HepG2 (cell line): ENCODE data around the gene TTC5. TPM values are rescaled to one million over a fixed set of nuclear protein-coding genes. Genes with fewer than 3 reads are reported as not detected.
A peak's percentile ranks its signal among the peaks of the same experiment; 100 is the strongest.

Source experiments
- GZF1 ChIP-seq: sonication (generic); formaldehyde crosslinking; IDR thresholded peaks from 2 replicates; pipeline ENCODE4 v1.5.1; 2020; ENCODE audit warnings: mild to moderate bottlenecking, missing genetic modification reagents
- JUND ChIP-seq: sonication (generic); formaldehyde crosslinking; IDR thresholded peaks from 2 replicates; pipeline ENCODE4 v1.8.0; 2022; ENCODE audit warnings: mild to moderate bottlenecking, missing genetic modification reagents
- MLXIP ChIP-seq: sonication (generic); formaldehyde crosslinking; IDR thresholded peaks from 2 replicates; pipeline ENCODE4 v1.9.0; 2021; ENCODE audit warnings: missing genetic modification reagents, borderline replicate concordance
- NR2F2 ChIP-seq: IDR thresholded peaks from 2 replicates; pipeline ENCODE4 v1.6.1; 2012; ENCODE audit warnings: low read depth, inconsistent platforms, borderline replicate concordance
- PHF5A ChIP-seq: IDR thresholded peaks from one replicate; pipeline ENCODE4 v1.6.1; 2018; ENCODE audit warnings: low read depth, missing genetic modification reagents; ENCODE audit not compliant: unreplicated experiment
- PITX1 ChIP-seq: sonication (generic); formaldehyde crosslinking; IDR thresholded peaks from 2 replicates; pipeline ENCODE4 v1.5.1; 2020; ENCODE audit warnings: mild to moderate bottlenecking, missing genetic modification reagents
- SIN3B ChIP-seq: fragments of 150-350 bp; IDR thresholded peaks from 2 replicates; pipeline ENCODE4 v1.6.1; 2014; ENCODE audit warnings: low read length
- TOPORS ChIP-seq: sonication (generic); formaldehyde crosslinking; IDR thresholded peaks from 2 replicates; pipeline ENCODE4 v1.8.0; 2023; ENCODE audit warnings: mild to moderate bottlenecking, missing genetic modification reagents
- ZBTB33 ChIP-seq: sonication (generic); formaldehyde crosslinking; IDR thresholded peaks from 2 replicates; pipeline ENCODE4 v1.4.0; 2020; ENCODE audit warnings: missing genetic modification reagents
- ZNF513 ChIP-seq: sonication (generic); formaldehyde crosslinking; conservative IDR thresholded peaks from 2 replicates; pipeline ENCODE4 v1.5.0; 2020; ENCODE audit warnings: missing genetic modification reagents
- ZNF574 ChIP-seq: sonication (generic); formaldehyde crosslinking; IDR thresholded peaks from 2 replicates; pipeline ENCODE4 v1.4.0; 2020; ENCODE audit warnings: missing genetic modification reagents
- ZNF646 ChIP-seq: sonication (generic); formaldehyde crosslinking; IDR thresholded peaks from 2 replicates; pipeline ENCODE4 v1.9.0; 2021; ENCODE audit warnings: mild to moderate bottlenecking, missing genetic modification reagents
- polyA plus RNA-seq, 8 experiments: library from polyadenylated mRNA; depleted of rRNA in 3 of 8; stranded (reverse) in 7 of 8; unstranded in 1 of 8; fragments of >200 nt; fragmentation: Illumina TruSeq in 4 of 8; extraction: Trizol in 4 of 8; gene quantifications; 2 replicates each; pipeline versions ENCODE4 v1.2.1 to v1.2.3, GENCODE V29; 2011 to 2016; ENCODE audit warnings: low read depth in 4 of 8, missing spikeins in 1 of 8, mixed read lengths in 1 of 8; ENCODE audit not compliant: insufficient read depth in 1 of 8
- total RNA-seq, 5 experiments: library from RNA; depleted of rRNA; stranded (reverse); fragments of >200 nt; fragmentation: Illumina TruSeq; extraction: Trizol; gene quantifications; 2 replicates each; pipeline ENCODE4 v1.2.3, GENCODE V29; 2016; ENCODE audit warnings: low read depth in 1 of 5

Gene TTC5
- total and polyA plus RNA-seq, 2 of the 13 experiments (the other 11 are each of a cell fraction or from before 2014, with no cell fraction given), result 8.7 to 28.5 TPM

- TF ChIP-seq ZNF646 (CRISPR knock-in tag) (no peak), TOPORS (peak; percentile 96), PITX1 (CRISPR knock-in tag) (no peak; the same call in 1 of the 2 replicates), NR2F2 (peak; percentile 50; the same call in 1 of the 2 replicates), JUND (CRISPR knock-in tag) (peak; percentile 86), ZBTB33 (CRISPR knock-in tag) (no peak; the same call in 1 of the 2 replicates), GZF1 (CRISPR knock-in tag) (no peak; the same call in 1 of the 2 replicates), MLXIP (CRISPR knock-in tag) (no peak), SIN3B (peak; percentile 88), PHF5A (CRISPR knock-in tag) (peak; percentile 73), ZNF513 (CRISPR knock-in tag) (no peak), ZNF574 (peak; percentile 91)
These were observed 37.5 kb upstream of the TTC5 start, which contains the start of gene PARP2 (continued) for GRCh38 chr14:20343092-20343861.
